OCI-LY3 (cell line): ENCODE data around the gene CAB39.

ENCODE experiments used
- CTCF ChIP-seq: fragments of 200-600, 300-600 bp; sonication (generic); IDR thresholded peaks from 2 replicates; pipeline ENCODE4 v1.5.1; 2014; ENCODE audit warnings: antibody characterized with exemption, low read length, low read depth
- EZH2phosphoT487 ChIP-seq: fragments of 200-600 bp; shearing (Covaris generic); IDR thresholded peaks from 2 replicates; pipeline ENCODE4 v1.6.1; 2018; ENCODE audit warnings: antibody characterized with exemption, mixed run types, low read depth

- TF ChIP-seq CTCF (no peak), EZH2phosphoT487 (no peak)
These were observed 48.5 kb upstream of the CAB39 start for GRCh38 chr2:230664128-230664527.
